ENCODE results near the gene UBFD1. TPM values are rescaled to one million over a fixed set of nuclear protein-coding genes. Genes with fewer than 3 reads are reported as not detected.

UBFD1 gene
- total and polyA plus RNA-seq, 5 donors, result 20.3 to 69.5 (median 54.7) TPM

DNA sequence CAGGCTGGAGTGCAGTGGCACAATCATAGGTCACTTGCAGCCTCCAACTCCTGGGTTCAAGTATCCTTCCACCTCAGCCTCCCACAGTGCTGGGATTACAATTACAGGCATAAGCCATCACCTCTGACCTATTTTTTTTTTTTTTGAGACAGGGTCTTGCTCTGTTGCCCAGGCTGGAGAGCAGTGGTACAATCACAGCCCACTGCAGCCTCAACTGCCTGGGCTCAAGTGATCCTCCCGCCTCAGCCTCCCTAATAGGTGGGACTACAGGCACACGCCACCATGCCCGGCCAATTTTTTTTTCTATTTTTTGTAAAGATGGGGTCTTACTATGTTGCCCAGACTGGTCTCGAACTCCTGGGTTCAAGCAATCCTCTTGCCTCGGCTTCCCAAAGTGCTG lies 41.6 kb upstream of the UBFD1 start:
- DNase-seq (no peak), ATAC-seq (no peak)
- no peaks in the 10 kb centered on the region for H3K4me1 ChIP-seq (ENCODE audit: control insufficient read depth, insufficient read depth, low read length)
- 98% methylated on average over 5 of the region's 5 CpGs for WGBS
- intact Hi-C loops (cut with DNase I), result no loop called here
- H3K27ac ChIP-seq (ENCODE audit: low read length), result no peak overlapping the region
- no peaks in the 10 kb centered on the region for H3K9me3 ChIP-seq (ENCODE audit: control insufficient read depth, low read length)
- no peak overlapping the region for H3K4me3 ChIP-seq (ENCODE audit: low read length)
- H3K27me3 ChIP-seq (ENCODE audit: control insufficient read depth, insufficient read depth), result no peaks in the 10 kb centered on the region

DNA sequence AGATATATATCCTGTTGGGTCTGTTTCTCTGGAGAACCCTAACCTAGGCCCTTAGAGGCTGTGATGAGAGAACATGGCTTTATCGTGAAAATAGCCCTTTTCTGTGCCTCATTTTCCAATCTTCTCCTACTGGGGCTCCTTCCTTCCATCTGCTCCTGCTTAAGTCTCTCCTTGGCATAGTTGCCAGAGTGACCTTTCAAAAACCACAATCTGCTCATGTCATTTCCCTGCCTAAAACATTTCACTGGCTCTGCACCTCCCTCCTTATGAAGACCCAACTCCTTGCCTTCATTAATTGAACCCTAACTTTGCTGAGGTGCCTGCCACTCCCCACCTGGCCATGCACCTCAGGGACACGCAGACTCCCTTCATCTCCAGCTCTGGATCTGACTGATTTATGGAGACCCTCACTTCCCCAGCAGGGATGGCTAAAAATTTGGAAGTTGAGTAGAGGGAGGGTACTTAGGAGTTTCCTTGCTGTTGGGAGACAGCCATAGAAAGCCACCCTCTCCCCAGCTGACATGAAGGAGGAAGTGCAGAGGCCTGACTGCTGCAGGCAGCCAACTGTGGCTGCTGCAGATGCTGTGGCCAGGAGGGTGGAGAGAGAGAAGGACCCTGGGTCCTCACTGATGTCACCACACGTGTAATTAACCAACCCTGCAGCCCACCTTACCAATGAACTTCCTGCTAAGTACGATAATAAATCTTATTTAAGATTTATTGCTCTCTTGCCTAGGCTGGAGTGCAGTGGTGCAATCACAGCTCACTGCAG lies 41.0 kb upstream of the UBFD1 start:
- Histone ChIP-seq H3K4me1 (ENCODE audit: control insufficient read depth, insufficient read depth, low read length) (no peaks in the 10 kb centered on the region), H3K27ac (ENCODE audit: low read length) (no peak overlapping the region), H3K4me3 (ENCODE audit: low read length) (no peak overlapping the region), H3K27me3 (ENCODE audit: control insufficient read depth, insufficient read depth) (no peaks in the 10 kb centered on the region), H3K9me3 (ENCODE audit: control insufficient read depth, low read length) (no peaks in the 10 kb centered on the region)
- WGBS, result 85% methylated on average over 4 of the region's 4 CpGs
- DNase-seq (no peak), ATAC-seq (no peak)
- intact Hi-C loops (cut with DNase I), result no loop called here

DNA sequence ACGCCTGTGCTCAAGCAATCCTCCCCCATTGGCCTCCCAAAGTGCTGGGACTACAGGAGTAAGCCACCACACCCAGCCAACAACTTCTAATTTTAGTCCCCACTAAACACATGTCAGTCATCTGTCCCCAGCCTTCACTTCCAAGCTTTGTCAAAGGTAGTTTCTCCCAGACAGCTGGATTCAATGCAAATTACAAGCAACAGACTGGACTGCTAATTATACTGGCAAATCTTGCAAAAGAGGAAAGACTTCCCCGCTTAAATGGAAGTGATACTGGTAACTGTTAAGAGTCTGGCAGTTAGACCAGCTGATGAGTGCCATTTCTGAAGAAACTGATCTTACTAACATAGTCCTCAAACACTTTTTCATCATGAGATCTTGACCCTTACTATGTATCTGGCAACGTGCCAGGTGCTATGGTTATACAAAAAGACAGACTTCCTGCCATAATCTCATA lies 39.1 kb upstream of the UBFD1 start:
- Histone ChIP-seq H3K4me1 (ENCODE audit: control insufficient read depth, insufficient read depth, low read length) (no peaks in the 10 kb centered on the region), H3K27me3 (ENCODE audit: control insufficient read depth, insufficient read depth) (no peaks in the 10 kb centered on the region), H3K9me3 (ENCODE audit: control insufficient read depth, low read length) (no peaks in the 10 kb centered on the region), H3K27ac (ENCODE audit: low read length) (no peak overlapping the region), H3K4me3 (ENCODE audit: low read length) (no peak overlapping the region)
- no peak for ATAC-seq
- intact Hi-C loops (cut with DNase I), result no loop called here
- no peak for DNase-seq
- 62% methylated on average over 3 of the region's 3 CpGs for WGBS

DNA sequence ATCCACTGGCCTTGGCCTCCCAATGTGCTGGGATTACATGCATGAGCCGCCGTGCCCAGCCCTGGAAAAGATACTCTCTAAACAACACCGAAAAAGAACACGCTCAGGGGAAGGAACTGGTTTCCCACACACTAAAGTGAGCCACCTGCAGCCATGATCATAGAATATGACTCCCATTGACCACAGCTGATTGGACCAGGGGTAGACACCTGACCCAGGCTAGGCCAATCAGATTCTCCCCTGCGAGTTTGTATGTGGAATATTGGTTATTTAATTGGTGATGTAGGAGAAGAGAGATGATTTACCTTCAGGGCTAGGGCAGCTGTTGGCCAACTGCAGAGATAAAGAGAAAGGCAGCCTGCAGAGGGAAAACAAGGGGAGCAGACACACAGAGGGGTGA lies 38.2 kb upstream of the UBFD1 start:
- H3K27me3 ChIP-seq (ENCODE audit: control insufficient read depth, insufficient read depth), result no peaks in the 10 kb centered on the region
- H3K27ac ChIP-seq (ENCODE audit: low read length), result no peak overlapping the region
- H3K4me3 ChIP-seq (ENCODE audit: low read length), result no peak overlapping the region
- ATAC-seq (no peak), DNase-seq (no peak)
- 94% methylated on average over 5 of the region's 5 CpGs for WGBS
- no peaks in the 10 kb centered on the region for H3K4me1 ChIP-seq (ENCODE audit: control insufficient read depth, insufficient read depth, low read length)
- H3K9me3 ChIP-seq (ENCODE audit: control insufficient read depth, low read length), result no peaks in the 10 kb centered on the region
- intact Hi-C loops (cut with DNase I), result no loop called here

DNA sequence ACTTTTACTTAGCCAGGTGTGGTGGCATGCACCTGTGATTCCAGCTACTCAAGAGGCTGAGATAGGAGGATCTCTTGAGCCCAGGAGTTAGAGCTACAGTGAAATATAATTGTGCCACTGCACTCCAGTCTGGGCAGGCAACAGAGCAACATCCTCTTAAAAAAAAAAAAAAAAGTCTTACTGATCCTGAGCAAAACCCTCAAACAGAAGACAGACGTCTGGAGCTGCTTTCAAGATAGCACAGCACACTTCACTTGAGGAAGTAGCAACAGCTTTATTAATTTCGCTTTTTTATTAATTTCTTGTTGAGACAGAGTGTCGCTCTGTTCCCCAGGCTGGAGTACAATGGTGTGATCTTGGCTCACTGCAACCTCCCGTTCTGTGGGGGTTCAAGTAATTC lies 37.0 kb upstream of the UBFD1 start:
- H3K27ac ChIP-seq (ENCODE audit: low read length), result no peak overlapping the region
- 81% methylated on average over 4 of the region's 4 CpGs for WGBS
- no peak overlapping the region for H3K4me3 ChIP-seq (ENCODE audit: low read length)
- intact Hi-C loops (cut with DNase I), result no loop called here
- no peaks in the 10 kb centered on the region for H3K27me3 ChIP-seq (ENCODE audit: control insufficient read depth, insufficient read depth)
- H3K4me1 ChIP-seq (ENCODE audit: control insufficient read depth, insufficient read depth, low read length), result no peaks in the 10 kb centered on the region
- no peak for ATAC-seq
- DNase-seq, result no peak
- no peaks in the 10 kb centered on the region for H3K9me3 ChIP-seq (ENCODE audit: control insufficient read depth, low read length)

DNA sequence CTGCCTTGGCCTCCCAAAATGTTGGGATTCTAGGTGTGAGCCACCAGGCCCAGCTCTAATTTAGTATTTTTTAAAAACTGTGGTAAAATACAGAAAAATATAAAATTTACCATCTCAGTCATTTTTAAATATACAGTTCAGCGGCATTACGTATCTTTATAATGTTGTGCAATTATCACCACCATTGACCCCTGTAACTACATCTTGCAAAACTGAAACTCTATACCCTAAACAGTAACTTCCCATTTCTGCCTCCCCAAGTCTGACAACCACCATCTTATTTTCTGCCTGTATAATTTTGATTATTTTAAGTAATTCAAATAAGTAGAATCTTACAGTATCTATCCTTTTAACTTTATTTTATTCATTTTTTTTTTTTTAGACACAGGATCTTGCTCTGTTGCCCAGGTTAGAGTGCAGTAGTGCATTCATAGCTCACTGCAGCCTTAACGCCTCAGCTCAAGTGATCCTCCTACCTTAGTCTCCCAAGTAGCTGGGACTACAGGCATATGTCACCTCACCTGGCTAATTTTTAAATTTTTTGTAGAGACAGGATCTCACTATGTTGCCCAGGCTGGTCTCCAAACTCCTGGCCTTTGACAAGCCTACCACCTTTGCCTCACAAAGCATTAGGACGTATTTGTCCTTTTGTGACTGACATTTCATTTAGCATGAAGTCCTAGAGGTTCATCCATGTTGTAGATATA lies 36.3 kb upstream of the UBFD1 start:
- ATAC-seq (no peak), DNase-seq (no peak)
- Histone ChIP-seq H3K9me3 (ENCODE audit: control insufficient read depth, low read length) (no peaks in the 10 kb centered on the region), H3K4me1 (ENCODE audit: control insufficient read depth, insufficient read depth, low read length) (no peaks in the 10 kb centered on the region), H3K27me3 (ENCODE audit: control insufficient read depth, insufficient read depth) (no peaks in the 10 kb centered on the region), H3K27ac (ENCODE audit: low read length) (no peak overlapping the region), H3K4me3 (ENCODE audit: low read length) (no peak overlapping the region)
- 84% methylated on average over 4 of the region's 4 CpGs for WGBS
- intact Hi-C loops (cut with DNase I), result no loop called here

DNA sequence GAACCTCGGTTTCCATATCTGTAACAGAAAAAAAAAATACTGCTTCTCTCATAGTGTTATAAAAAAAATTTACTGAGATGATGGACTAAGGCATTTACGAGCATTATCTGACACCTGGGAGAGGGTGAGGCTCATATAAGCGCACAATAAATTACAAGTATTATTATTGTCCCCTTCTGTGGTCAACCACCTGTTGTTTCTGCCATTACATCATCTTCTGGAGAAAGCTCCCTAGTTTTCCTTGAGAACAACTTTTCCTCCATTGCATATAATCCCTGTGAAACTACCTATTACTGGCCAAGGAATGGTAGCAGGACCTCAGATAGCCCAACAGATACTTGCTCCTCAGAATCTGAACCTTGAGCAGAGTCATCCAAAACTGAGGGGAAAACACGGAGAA lies 35.6 kb upstream of the UBFD1 start:
- no peak overlapping the region for H3K27ac ChIP-seq (ENCODE audit: low read length)
- no peak for DNase-seq
- no peak overlapping the region for H3K4me3 ChIP-seq (ENCODE audit: low read length)
- ATAC-seq, result no peak
- H3K4me1 ChIP-seq (ENCODE audit: control insufficient read depth, insufficient read depth, low read length), result no peaks in the 10 kb centered on the region
- intact Hi-C loops (cut with DNase I), result no loop called here
- H3K9me3 ChIP-seq (ENCODE audit: control insufficient read depth, low read length), result no peaks in the 10 kb centered on the region
- WGBS, result 95% methylated on average over 4 of the region's 4 CpGs
- H3K27me3 ChIP-seq (ENCODE audit: control insufficient read depth, insufficient read depth), result no peaks in the 10 kb centered on the region

DNA sequence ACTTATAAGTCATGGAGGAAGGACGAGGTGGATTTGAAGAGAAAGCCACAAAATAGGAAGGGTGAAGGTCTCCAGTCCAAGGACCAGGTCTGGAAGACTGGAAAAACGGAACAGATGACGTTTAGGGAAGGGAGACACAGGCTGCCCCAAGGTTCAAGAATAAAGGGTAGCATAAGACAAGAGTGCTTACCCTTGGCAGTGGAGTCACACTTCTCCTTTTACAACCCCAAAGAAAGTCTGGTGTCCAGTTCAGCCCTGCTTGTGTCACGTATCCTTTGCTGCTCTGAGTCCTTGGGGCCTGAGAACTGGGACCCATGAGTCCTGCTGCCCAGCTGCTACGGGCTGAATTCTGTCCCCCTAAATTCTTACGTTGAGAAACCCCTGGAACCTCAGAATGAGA lies 34.2 kb upstream of the UBFD1 start:
- H3K4me3 ChIP-seq (ENCODE audit: low read length), result no peak overlapping the region
- H3K4me1 ChIP-seq (ENCODE audit: control insufficient read depth, insufficient read depth, low read length), result no peaks in the 10 kb centered on the region
- H3K27ac ChIP-seq (ENCODE audit: low read length), result no peak overlapping the region
- H3K9me3 ChIP-seq (ENCODE audit: control insufficient read depth, low read length), result no peaks in the 10 kb centered on the region
- DNase-seq (no peak), ATAC-seq (peak in 1 of 2 donors; percentile 20)
- intact Hi-C loops (cut with DNase I), result no loop called here
- 92% methylated on average over 6 of the region's 6 CpGs for WGBS
- no peaks in the 10 kb centered on the region for H3K27me3 ChIP-seq (ENCODE audit: control insufficient read depth, insufficient read depth)

DNA sequence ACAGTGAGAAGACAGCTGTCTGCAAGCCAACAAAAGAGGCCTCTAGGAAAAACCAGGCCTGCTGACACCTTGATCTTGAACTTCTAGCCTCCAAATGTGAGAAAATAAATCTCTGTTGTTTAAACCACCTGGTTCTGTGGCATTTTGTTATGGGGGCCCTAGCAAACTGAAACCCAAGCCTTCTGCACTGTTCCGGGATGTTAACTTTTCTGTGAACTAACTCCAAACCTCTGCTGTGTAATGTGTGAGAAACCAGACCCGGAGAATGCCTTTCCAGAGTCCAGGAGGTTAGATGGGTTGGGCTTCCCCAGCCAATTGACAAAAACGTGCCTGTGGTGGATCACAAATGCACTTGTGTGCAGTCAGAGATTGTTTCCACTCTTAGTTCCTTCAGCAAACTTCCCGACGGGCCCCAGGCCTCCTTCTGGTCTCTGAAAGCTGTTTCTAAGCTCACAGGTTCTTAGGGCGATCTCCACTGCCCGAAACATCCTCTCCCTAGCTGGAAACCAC lies 33.6 kb upstream of the UBFD1 start:
- ATAC-seq, result no peak
- H3K4me1 ChIP-seq (ENCODE audit: control insufficient read depth, insufficient read depth, low read length), result no peaks in the 10 kb centered on the region
- H3K27me3 ChIP-seq (ENCODE audit: control insufficient read depth, insufficient read depth), result no peaks in the 10 kb centered on the region
- WGBS, result 88% methylated on average over 7 of the region's 7 CpGs
- no peak overlapping the region for H3K4me3 ChIP-seq (ENCODE audit: low read length)
- no peaks in the 10 kb centered on the region for H3K9me3 ChIP-seq (ENCODE audit: control insufficient read depth, low read length)
- DNase-seq, result no peak
- intact Hi-C loops (cut with DNase I), result no loop called here
- H3K27ac ChIP-seq (ENCODE audit: low read length), result no peak overlapping the region

DNA sequence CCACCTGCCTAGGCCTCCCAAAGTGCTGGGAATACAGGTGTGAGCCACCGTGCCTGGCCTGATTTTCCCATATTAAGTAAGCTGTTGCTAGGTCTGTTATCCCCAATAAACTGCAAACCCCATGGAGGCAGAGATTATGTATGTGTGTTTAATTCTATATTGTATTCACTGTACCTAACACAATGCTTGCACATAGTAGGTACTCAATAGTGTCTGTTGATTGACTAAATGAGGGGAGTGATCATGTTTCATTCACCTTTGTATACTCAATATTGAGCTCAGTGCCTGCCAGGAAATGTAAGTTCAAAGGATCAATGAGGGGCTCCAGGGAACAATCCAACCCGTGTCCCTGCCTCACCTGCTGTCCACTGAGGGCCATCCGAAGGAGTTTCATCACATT lies 32.6 kb upstream of the UBFD1 start:
- no peaks in the 10 kb centered on the region for H3K4me1 ChIP-seq (ENCODE audit: control insufficient read depth, insufficient read depth, low read length)
- no peaks in the 10 kb centered on the region for H3K9me3 ChIP-seq (ENCODE audit: control insufficient read depth, low read length)
- no peak overlapping the region for H3K27ac ChIP-seq (ENCODE audit: low read length)
- intact Hi-C loops (cut with DNase I), result no loop called here
- no peak overlapping the region for H3K4me3 ChIP-seq (ENCODE audit: low read length)
- DNase-seq (no peak), ATAC-seq (no peak)
- H3K27me3 ChIP-seq (ENCODE audit: control insufficient read depth, insufficient read depth), result no peaks in the 10 kb centered on the region
- WGBS, result 93% methylated on average over 3 of the region's 3 CpGs

DNA sequence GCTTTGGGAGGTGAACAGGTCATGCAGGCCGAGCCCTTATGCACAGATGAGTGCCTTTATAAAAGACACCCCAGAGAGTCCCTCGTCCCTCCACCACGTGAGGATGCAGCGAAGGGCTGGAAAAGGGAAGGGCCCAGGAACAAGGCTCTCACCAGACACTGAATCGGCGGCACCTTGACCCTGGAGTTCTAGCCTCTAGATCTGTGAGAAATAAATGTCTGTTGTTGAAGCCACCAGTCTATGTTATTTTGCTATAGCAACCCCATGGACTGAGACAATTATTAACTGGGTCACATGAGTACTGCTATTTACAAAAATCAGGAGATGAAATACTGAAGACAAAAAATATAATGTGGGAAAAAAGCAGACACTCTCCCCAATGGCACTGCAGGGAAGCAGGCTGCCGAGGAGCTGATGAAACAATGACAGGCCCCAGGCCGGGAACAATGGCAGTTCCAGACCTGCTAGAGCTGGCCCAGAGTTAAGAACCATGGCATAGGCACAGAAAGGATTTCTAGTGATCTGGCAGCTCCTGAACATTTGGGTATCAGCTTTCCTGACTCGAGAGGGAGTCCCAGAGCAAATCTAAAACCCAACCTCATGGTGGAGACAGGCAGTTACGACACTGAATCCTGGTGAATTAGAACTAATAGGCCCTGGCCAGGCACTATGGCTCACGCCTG lies 29.4 kb upstream of the UBFD1 start:
- intact Hi-C loops (cut with DNase I), result no loop called here
- DNase-seq (no peak), ATAC-seq (no peak)
- no peaks in the 10 kb centered on the region for H3K27me3 ChIP-seq (ENCODE audit: control insufficient read depth, insufficient read depth)
- H3K4me3 ChIP-seq (ENCODE audit: low read length), result no peak overlapping the region
- no peak overlapping the region for H3K27ac ChIP-seq (ENCODE audit: low read length)
- H3K9me3 ChIP-seq (ENCODE audit: control insufficient read depth, low read length), result no peaks in the 10 kb centered on the region
- no peaks in the 10 kb centered on the region for H3K4me1 ChIP-seq (ENCODE audit: control insufficient read depth, insufficient read depth, low read length)
- 91% methylated on average over 11 of the region's 11 CpGs for WGBS

All from right cardiac atrium (tissue), 5 donors.